ENCODE data around the gene TFDP2.
"Not testable (repeated sequence)": the region's sequence is repeated elsewhere in the genome, so short reads cannot be mapped to it uniquely, and the experiment has no call there.

TFDP2 gene

DNA sequence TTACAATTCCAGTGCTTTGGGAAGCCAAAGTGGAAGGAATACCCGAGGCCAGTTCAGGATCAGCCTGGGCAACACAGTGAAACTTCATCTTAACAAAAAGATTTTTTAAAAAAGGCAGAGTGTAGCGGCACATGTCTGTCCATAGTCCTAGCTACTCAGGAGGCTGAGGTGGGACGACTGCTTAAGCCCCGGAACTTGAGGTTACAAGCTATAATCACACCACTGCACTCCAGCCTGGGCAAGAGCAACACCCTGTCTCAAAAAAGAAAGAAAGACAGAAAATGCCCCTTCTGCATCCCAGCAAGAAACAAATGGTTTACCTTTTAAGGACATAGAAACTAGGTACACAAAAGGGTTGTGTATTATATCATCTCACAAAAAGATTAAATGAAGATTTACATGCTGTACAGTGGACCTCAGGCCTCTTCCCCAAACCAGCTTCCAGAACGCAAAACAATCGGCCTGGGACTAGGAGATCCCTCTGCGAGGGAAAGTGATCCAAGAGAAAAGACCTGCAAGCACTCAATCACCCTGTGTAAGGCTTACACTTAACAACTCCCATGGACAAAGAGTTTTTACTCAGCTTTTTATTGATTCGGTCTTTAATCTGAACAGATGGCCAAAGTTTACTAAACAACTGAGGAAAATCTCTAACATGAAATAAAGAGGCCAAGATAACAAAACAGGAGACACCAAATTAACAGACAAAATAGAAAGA, 21.2 kb downstream of the TFDP2 start:
- no peak for DNase-seq (ENCODE audit: low spot score)

DNA sequence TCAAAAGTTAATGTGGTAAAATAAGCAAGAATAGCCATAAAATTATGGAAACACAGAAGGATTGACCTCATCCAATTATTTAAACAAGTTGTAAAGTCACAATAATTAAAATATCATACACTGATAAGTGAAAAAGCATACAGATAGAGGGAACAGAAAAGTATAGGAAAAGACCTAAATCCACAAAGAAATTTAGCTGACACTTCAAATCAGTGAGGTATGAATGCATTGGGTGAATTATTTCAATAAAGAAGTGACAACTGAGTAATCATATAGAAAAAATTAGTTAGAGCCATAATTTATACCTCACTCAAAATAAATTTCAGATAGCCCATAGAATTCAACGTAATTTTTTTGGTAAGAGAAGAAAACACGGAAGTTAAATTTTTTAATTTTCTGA, 25.1 kb downstream of the TFDP2 start:
- DNase-seq (ENCODE audit: low spot score): no peak

DNA sequence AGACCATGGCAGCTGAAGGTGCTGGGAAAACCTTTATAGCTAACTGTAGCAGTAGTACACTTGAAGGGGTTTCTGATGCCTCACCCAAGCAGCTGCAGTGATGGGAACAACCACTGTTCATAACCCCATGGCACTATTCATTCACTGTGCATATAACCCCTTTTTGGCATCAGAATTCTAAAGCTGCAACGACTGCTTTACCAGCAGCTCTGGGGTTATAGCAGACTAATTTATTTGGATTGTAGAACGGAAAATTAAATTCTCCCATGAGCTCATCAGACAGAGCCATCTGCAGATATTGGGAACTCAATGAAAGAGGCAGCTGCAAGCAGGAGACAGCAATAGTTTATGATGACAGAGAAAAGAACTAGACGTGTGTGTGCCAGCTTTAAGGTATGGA, 28.6 kb downstream of the TFDP2 start:
- DNase-seq (ENCODE audit: low spot score): no peak

DNA sequence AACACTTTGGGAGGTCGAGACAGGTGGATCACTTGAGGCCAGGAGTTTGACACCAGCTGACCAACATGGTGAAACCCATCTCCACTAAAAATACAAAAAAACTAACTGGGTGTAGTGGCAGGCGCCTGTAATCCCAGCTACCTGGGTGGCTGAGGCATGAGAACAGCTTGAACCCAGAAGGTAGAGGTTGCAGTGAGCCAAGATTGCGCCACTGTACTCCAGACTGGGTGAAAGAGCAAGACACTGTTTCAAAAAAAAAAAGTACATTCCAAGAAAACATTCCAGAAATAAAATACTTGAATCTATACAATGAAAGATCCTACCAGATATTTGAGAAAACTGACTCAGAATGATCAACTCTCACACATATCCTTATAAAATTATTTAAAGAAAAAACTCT, 30.4 kb downstream of the TFDP2 start:
- no peak for DNase-seq (ENCODE audit: low spot score)

DNA sequence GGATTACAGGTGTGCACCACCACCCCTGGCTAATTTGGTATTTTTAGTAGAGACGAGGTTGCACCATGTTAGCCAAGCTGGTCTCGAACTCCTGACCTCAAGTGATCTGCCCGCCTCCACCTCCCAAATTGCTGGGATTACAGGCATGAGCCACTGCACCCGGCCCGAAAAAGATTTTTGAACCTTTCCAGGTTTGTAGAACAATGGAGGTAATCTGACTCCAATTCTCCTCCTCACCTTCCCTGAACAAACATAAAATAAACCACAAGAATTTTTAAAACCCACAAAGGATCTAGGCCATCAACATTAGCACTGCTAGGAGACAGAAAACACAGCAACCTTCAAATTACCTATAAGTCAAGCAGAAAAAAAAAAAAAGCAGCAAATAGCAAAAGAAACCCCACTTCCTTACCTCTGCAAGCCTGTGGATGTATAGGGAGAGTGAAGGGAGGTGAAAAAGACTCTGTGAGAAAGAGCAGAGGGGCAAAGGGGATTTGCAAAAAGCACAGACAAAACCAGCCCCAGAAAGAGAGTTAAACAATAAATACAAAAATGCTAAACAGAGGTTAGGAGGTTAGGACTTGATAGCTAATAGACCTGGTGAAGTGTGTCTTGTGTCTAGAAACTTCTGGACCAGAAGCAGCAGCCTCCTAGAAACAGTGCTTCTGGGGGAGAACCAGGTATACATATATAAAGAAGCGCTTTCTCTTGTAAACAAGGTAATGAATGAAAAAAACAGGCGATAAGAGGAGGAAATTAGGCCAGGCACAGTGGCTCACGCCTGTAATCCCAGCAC, 32.1 kb downstream of the TFDP2 start:
- no peak for DNase-seq (ENCODE audit: low spot score)

DNA sequence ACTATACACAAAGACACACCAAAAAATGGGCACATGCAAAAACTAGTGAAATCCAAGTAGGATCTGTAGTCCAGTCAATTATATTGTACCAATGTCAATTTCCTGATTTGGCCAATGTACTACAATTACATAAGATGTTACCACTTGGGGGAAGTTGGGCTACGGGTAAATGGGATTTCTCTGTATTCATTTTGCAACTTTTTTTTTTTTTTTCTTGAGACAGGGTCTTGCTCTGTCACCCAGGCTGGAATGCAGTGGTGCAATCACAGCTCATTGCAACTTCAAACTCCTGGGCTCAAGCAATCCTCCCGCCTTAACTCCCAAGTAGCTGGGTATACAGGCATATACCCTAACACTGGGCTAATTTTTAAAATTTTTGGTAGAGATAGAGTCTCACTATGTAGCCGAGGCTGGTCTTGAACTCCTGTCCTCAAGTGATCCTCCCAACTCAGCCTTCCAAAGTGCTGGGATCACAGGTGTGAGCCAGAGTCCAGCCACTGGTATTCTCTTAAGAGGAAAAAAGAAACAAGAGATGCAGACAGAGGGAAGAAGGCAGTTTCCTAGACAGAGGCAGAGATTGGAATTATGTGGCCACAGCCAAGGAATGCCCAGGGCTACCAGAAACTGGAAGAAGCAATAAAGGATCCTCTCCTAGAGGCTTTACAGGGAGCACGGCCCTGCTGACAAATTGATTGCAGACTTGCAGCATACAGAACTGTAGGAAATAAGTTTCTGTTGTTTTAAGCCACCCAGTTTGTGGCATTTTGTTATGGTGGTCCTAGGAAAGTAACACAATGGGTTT, 33.3 kb downstream of the TFDP2 start:
- DNase-seq (ENCODE audit: low spot score): no peak

DNA sequence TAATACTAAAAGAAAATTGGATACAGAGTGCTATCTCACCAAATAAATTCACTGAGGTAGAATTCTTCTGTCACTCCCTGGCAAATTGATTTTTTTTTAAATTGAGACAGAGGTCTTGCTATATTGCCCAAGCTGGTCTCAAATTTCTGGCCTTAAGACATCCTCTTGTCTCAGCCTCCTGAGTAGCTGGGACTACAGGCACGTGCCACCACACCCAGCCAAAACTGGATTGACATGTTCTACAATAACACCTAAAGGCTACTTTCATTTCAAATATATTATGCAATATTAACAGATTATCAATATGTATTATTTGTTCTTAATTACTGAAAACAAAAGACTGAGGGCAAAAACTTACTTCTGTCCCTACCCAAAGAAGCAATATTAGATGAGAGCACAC, 36.7 kb downstream of the TFDP2 start:
- no peak for DNase-seq (ENCODE audit: low spot score)

DNA sequence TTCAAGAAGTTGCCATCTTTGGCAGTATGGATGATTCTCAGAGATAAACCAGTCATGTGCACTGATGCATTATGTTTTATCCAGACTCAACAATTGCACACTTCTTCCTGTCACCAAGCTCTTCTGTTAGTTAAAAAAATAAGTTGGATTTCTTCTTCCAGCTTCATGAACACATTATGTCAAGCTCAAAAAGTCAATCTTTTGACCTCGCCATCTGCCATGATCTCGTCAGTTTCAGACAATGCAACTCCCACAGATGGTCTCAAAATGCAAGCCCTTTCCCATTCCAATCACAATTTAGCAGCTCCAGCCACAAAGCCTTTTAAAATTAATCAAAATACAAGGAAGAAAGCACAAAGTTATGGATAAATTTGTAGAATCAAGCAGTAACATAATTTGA, 42.8 kb downstream of the TFDP2 start:
- no peak for DNase-seq (ENCODE audit: low spot score)

DNA sequence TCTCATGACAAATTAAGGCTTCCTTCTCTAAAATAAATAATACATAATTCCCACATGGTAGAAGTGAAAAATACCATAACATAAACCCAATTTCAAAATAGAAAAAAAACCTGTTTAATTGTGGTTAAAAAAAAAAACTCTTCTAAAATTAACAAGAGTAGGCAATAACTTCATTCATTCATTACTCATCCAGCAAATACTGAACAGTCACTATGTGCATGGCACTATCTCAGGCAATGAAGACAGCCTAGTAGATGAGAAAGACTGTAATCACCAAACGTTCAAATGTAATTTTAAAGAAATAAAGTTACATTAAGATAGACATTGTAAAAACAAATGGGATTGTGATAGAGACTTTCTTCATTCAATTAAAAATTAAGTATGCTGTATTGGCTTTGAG, 43.4 kb downstream of the TFDP2 start:
- peak; percentile 24 for DNase-seq (ENCODE audit: low spot score)

DNA sequence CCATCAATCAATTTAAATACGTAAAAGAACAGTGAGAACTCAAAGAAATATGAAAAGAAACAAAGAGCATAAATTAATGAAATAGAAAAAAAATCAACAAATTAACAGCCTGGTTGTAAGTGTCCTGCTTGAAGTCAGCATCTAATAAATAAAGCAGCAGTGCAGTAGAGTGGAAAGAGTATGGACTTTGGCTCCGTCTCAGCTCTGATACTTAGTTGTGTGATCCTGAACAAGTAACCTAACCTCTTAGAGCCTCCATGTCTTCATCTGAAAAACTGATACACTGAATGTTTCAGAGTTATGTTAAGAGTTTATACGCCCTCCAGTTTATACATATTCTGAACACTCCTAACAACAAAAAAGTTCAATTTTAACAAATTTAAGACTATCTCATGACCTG, 44.6 kb downstream of the TFDP2 start:
- no peak for DNase-seq (ENCODE audit: low spot score)

DNA sequence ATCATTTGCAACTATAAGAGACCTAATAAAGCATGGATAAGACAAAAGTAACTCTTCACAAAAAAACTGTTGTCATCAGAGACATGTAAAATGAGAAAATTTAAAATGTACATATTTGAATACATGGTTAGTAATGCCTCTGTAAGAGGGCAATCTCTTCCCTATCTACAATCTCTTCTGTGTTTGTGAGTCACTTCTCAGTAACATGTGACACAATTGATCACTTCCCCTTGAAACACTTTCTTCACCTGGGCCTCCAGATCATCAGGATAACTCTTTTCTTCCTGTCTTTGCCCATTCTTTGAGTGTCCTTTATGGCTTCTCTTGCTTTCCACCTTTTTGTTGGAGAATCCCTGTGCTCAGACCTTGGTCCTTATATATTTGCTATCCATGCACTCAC, 50.4 kb downstream of the TFDP2 start:
- DNase-seq (ENCODE audit: low spot score): peak; percentile 10

DNA sequence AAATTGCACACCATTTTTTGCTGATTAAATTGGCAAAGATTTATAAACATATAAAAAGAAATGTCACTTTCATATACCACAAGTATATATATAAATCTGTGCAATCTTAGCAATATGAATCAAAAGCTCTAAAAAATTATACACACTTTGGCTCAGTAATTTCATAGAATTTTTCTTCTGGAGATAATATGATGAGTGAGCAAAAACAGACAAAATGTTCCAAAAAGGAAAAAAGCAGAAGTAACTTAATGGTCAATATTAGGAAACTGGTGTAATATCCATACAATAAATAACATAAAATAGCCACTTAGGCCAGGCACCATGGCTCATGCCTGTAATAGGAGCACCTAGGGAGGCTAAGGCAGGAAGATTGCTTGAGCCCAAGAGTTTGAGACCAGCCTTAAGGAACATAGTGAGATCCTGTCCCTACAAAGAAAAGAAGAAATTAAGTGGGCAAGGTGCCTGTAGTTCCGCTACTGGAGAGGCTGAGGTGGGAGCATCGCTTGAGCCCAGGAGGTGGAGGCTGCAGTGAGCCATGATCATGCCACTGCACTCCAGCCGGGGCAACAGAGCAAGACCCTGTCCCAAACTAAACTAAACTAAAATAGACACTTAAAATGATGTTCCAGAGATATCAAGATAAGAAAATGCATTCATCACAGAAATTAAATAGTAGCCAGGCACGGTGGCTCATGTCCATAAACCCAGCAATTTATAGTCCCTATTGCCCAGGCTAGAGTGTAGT, 52.1 kb downstream of the TFDP2 start:
- DNase-seq (ENCODE audit: low spot score): no peak

DNA sequence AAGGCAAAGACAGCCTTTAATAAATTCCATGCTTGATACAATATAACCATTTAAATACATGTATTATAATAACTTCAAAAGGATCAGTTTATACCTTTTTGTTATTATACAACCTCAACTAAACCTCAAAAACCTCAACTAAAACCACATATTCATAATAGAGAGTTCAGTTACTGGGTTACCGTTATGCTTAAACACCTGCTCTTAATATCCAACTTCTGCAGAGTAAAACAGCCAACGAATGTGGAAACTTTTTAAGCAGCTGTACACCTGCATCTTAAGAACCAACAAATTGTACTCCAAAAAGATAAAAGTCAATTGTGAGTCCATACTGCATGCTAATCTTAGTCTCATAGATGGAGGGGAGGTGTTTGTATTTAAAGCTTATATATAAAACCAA, 53.5 kb downstream of the TFDP2 start:
- DNase-seq (ENCODE audit: low spot score): no peak

DNA sequence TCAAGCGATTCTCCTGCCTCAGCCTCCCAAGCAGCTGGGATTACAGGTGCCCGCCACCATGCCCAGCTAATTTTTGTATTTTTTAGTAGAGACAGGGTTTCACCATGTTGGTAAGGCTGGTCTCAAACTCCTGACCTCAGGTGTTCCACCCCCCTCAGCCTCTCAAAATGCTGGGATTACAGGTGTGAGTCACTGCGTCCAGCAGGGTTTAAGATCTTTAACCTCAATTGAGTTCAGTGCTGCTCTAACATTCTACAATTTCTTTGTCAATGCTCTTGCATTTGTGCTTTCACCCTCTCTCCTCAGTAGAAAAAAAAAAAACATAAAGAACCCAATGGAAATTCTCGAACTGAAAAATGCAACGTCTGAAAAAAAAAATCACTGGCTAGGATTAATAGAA, 60.4 kb downstream of the TFDP2 start:
- DNase-seq (ENCODE audit: low spot score): not testable (repeated sequence)

DNA sequence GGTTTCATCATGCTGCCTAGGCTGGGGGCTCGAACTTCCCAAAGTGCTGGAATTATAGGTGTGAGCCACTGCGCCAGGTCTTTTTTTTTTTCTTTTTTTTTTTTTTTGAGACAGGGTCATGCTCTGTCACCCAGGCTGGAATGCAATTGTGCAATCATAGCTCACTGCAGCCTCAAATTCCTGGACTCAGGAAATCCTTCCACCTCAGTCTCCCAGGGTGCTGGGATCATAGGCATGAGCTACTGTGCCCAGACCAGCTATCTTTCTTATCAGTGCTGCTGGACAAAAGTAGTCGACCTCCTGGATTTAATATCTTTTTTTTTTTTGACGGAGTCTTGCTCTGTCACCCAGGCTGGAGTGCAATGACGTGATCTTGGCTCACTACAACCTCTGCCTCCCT, 60.8 kb downstream of the TFDP2 start:
- no peak for DNase-seq (ENCODE audit: low spot score)

DNA sequence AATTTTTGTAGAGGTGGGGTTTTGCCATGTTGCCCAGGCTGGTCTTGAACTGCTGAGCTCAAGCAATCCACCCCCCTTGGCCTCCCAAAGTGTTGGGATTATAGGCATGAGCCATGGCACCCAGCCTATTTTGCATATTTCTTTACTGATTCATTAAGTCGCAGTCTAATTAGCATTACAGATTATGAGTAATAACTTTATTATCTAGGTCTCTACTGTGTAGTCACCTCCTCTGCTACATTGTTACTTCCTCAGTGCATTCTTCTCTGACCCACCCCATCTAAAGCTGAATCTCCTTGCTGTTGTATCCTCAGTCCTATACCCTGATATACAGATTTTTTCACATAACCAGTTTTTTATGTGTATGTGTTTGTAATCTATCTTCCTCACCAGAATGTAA, 61.7 kb downstream of the TFDP2 start:
- DNase-seq (ENCODE audit: low spot score): peak; percentile 86

DNA sequence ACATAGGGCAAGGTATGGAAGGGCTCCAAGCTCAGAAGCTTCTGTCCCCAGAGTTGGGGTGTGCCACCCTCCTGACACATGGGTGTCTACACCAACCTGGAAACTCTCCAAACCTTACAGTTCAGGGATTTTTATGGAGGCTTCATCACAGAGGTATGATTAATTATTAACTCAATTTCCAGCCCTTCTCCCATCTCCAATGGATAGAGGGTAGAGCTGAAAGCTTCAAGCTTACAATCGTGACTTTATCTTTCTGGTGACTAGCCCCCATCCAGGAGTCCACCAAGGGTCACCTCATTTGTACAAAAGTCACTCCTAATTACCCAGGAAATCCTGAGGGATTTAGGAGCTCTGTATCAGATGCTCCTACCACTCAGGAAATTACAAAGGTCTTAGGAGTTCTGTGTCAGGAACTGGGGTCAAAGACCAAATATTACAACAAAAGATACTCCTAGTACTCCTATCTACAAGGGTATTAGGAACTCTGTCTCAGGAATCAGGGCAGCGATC, 62.7 kb downstream of the TFDP2 start:
- DNase-seq (ENCODE audit: low spot score): no peak

DNA sequence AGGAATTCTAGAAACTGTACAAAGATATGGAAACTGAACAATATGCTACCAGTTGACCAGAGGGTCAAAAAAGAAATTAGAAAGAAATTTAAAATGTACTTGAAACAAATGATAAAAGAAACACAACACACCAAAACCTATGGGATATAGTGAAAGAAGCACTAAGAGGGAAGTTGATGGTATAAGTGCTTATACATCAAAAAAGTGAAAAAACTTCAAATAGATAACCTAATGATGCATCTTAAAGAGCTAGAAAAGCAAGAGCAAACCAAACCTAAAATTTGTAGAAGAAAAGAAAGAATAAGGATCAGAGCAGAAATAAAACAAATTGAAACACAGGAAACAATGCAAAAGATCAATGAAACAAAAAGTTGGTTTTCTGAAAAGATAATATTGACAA, 68.2 kb downstream of the TFDP2 start:
- no peak for DNase-seq (ENCODE audit: low spot score)

DNA sequence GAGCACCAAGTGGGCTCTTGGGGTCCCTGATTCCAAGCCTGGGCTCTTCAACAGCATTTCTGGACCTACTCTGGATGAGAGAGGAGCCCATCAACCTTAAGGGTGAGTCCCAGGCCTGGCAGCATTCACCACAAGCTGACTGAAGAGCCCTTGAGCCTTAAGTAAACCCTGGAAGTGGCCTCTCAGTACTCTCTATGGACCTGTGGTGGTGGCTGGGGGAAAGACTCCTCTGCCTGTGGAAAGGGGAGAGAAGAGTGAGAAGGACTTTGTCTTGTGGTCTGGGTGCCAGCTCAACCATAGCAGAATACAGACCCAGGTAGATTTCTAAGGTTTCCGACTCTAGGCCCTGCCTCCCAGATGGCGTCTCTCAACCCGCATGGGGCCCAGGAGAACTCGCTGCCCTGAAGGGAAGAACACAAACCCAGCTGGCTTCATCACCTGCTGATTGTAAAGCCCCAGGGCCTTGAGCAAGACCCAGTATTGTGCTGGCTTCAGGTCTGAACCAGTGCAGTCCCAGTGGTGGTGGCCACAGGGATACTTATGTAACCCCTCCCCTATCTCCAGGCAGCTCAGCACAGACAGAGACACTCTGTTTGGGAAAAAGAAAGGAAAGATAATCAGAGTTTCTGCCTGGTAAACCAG, 71.4 kb downstream of the TFDP2 start:
- no peak for DNase-seq (ENCODE audit: low spot score)

DNA sequence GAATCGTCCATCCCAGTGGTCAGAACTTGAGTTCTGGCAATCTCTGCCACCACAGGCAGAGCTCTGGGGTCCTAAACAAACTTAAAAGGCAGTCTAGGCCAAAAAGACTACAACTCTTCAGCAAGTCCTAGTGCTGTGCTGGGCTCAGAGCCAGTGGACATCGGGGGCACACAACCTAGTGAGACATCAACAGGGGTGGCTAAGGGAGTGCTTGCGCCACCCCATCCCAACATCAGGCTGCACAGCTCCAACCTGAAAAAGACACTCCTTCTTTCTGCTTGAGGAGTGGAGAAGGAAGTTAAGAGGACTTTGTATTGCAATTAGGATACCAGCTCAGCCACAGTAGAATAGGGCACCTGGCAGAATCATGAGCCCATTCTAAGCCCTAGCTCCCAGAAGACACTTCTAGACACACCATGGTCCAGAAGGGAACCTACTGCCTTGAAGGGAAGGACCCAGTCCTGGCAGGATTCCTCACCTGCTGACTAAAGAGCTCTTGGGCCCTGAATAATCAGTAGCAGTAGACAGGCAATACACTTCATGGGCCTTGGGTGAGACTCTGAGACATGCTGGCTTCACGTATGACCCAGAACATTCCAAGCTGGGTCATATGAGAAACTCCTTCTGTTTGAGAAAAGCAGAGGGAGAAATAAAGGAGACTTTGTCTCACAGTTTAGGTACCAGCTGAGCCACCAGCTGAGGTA, 72.0 kb downstream of the TFDP2 start:
- DNase-seq (ENCODE audit: low spot score): no peak

DNA sequence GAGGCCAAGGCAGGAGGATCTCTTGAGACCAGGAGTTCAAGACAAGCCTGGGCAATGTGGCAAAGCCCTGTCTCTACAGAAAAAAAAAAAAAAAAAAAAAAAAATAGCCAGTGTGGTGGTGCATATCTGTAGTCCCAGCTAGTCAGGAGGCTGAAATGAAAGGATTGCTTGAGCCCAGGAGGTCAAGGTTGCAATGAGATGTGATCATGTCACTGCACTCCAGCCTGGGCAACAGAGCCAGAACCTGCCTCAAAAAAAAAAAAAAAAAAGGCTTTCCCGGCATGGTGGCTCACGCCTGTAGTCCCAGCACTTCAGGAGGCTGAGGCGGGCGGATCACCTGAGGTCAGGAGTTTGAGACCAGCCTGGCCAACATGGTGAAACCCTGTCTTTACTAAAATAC, 73.7 kb downstream of the TFDP2 start:
- DNase-seq (ENCODE audit: low spot score): not testable (repeated sequence)
